HEK293T (cell line): ENCODE measurements around the gene COA4.

Experiments used
- BHLHE40 ChIP-seq: fragments of 450-650 bp; IDR thresholded peaks from 2 replicates; pipeline ENCODE4 v1.6.1; 2016; ENCODE audit warnings: mild to moderate bottlenecking, moderate library complexity, borderline replicate concordance
- CTBP1 ChIP-seq: fragments of 450-650 bp; IDR thresholded peaks from 2 replicates; pipeline ENCODE4 v1.6.1; 2016; ENCODE audit warnings: borderline replicate concordance
- ELF4 ChIP-seq: fragments of 450-650 bp; IDR thresholded peaks from 2 replicates; pipeline ENCODE4 v1.6.1; 2017; ENCODE audit warnings: antibody characterized with exemption
- FOXA1 ChIP-seq: fragments of 450-650 bp; IDR thresholded peaks from 2 replicates; pipeline ENCODE4 v1.6.1; 2016; ENCODE audit warnings: mild to moderate bottlenecking
- FOXK2 ChIP-seq: fragments of 450-650 bp; IDR thresholded peaks from 2 replicates; pipeline ENCODE4 v1.6.1; 2016; ENCODE audit warnings: mild to moderate bottlenecking
- FOXM1 ChIP-seq: fragments of 450-650 bp; IDR thresholded peaks from 2 replicates; pipeline ENCODE4 v1.6.1; 2017; ENCODE audit warnings: mild to moderate bottlenecking, borderline replicate concordance
- HDGF ChIP-seq: fragments of 450-650 bp; IDR thresholded peaks from 2 replicates; pipeline ENCODE4 v1.6.1; 2017; ENCODE audit warnings: antibody characterized with exemption, borderline replicate concordance
- LEF1 ChIP-seq: fragments of 450-650 bp; IDR thresholded peaks from 2 replicates; pipeline ENCODE4 v1.6.1; 2017; ENCODE audit warnings: mild to moderate bottlenecking, borderline replicate concordance
- PKNOX1 ChIP-seq: fragments of 450-650 bp; IDR thresholded peaks from 2 replicates; pipeline ENCODE4 v1.6.1; 2016
- SP1 ChIP-seq: fragments of 450-650 bp; IDR thresholded peaks from 2 replicates; pipeline ENCODE4 v1.6.1; 2017
- SUZ12 ChIP-seq: fragments of 450-650 bp; IDR thresholded peaks from 2 replicates; pipeline ENCODE4 v1.6.1; 2016; ENCODE audit warnings: mild to moderate bottlenecking
- TARDBP ChIP-seq: fragments of 450-650 bp; IDR thresholded peaks from 2 replicates; pipeline ENCODE4 v1.6.1; 2016
- ZNF384 ChIP-seq: fragments of 450-650 bp; IDR thresholded peaks from 2 replicates; pipeline ENCODE4 v1.6.1; 2016

- no peak for TF ChIP-seq ELF4
- TF ChIP-seq SUZ12: no peak
- no peak for TF ChIP-seq TARDBP
- TF ChIP-seq FOXA1: no peak
- TF ChIP-seq FOXK2: no peak
- TF ChIP-seq HDGF: no peak
- no peak for TF ChIP-seq LEF1
- no peak for TF ChIP-seq ZNF384
- TF ChIP-seq BHLHE40: no peak
- TF ChIP-seq SP1: no peak
- no peak for TF ChIP-seq CTBP1
- TF ChIP-seq FOXM1: no peak
- TF ChIP-seq PKNOX1: no peak
These were observed 17.0 kb downstream of the COA4 start for GRCh38 chr11:73859671-73860070.
